Measurements from ENCODE around the gene EPN2.

DNA sequence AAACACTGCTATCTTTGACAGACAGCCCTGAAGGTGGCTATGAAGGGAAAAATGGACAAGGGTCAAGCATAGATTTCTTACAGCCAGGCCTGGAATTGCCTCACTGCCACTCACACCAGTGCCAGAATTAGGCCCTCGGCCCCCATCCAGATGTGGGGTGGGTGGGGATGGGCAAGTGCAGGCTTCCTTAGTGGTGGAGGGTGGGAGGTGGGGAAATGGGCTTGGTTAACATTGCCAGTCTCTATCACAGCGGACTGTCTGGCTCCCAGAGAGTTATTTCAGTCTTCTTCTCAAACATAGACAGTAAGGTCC lies 100.5 kb downstream of the EPN2 start:
- TF ChIP-seq, protein P1, sequence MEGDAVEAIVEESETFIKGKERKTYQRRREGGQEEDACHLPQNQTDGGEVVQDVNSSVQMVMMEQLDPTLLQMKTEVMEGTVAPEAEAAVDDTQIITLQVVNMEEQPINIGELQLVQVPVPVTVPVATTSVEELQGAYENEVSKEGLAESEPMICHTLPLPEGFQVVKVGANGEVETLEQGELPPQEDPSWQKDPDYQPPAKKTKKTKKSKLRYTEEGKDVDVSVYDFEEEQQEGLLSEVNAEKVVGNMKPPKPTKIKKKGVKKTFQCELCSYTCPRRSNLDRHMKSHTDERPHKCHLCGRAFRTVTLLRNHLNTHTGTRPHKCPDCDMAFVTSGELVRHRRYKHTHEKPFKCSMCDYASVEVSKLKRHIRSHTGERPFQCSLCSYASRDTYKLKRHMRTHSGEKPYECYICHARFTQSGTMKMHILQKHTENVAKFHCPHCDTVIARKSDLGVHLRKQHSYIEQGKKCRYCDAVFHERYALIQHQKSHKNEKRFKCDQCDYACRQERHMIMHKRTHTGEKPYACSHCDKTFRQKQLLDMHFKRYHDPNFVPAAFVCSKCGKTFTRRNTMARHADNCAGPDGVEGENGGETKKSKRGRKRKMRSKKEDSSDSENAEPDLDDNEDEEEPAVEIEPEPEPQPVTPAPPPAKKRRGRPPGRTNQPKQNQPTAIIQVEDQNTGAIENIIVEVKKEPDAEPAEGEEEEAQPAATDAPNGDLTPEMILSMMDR (IDR thresholded peaks at IDR 0.05 in 2 of 3, conservative IDR thresholded peaks at IDR 0.05 in 1 of 3; ENCODE audit: borderline replicate concordance in 1 of 3, insufficient read depth in 1 of 3, low read depth in 2 of 3, low read length in 2 of 3): no peak
- no peak for TF ChIP-seq POLR2A (IDR thresholded peaks at IDR 0.05; ENCODE audit: borderline replicate concordance, extremely low read depth, insufficient read depth, insufficient read length)
- no peak for TF ChIP-seq EZH2phosphoT487 (IDR thresholded peaks at IDR 0.05; ENCODE audit: borderline replicate concordance)
- TF ChIP-seq CEBPB (IDR thresholded peaks at IDR 0.05; ENCODE audit: low read depth): no peak
- no peak for TF ChIP-seq ZNF274 (IDR thresholded peaks at IDR 0.05; ENCODE audit: low read depth, low read length)
- TF ChIP-seq, protein P2, sequence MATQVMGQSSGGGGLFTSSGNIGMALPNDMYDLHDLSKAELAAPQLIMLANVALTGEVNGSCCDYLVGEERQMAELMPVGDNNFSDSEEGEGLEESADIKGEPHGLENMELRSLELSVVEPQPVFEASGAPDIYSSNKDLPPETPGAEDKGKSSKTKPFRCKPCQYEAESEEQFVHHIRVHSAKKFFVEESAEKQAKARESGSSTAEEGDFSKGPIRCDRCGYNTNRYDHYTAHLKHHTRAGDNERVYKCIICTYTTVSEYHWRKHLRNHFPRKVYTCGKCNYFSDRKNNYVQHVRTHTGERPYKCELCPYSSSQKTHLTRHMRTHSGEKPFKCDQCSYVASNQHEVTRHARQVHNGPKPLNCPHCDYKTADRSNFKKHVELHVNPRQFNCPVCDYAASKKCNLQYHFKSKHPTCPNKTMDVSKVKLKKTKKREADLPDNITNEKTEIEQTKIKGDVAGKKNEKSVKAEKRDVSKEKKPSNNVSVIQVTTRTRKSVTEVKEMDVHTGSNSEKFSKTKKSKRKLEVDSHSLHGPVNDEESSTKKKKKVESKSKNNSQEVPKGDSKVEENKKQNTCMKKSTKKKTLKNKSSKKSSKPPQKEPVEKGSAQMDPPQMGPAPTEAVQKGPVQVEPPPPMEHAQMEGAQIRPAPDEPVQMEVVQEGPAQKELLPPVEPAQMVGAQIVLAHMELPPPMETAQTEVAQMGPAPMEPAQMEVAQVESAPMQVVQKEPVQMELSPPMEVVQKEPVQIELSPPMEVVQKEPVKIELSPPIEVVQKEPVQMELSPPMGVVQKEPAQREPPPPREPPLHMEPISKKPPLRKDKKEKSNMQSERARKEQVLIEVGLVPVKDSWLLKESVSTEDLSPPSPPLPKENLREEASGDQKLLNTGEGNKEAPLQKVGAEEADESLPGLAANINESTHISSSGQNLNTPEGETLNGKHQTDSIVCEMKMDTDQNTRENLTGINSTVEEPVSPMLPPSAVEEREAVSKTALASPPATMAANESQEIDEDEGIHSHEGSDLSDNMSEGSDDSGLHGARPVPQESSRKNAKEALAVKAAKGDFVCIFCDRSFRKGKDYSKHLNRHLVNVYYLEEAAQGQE (IDR thresholded peaks at IDR 0.05; ENCODE audit: low read depth): no peak
- TF ChIP-seq, protein P3, sequence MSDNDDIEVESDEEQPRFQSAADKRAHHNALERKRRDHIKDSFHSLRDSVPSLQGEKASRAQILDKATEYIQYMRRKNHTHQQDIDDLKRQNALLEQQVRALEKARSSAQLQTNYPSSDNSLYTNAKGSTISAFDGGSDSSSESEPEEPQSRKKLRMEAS (IDR thresholded peaks at IDR 0.05): no peak
- no peak for TF ChIP-seq EZH2 (IDR thresholded peaks at IDR 0.05)
- no peak for TF ChIP-seq TCF7L2 (IDR thresholded peaks at IDR 0.05; ENCODE audit: borderline replicate concordance, extremely low read depth, insufficient read depth, insufficient read length)
- no peak for TF ChIP-seq SIN3A (IDR thresholded peaks at IDR 0.05; ENCODE audit: low read depth)
- TF ChIP-seq POLR2AphosphoS5 (IDR thresholded peaks at IDR 0.05; ENCODE audit: low read depth, low read length): no peak
